OCI-LY3 (cell line): Measurements from ENCODE around the gene ASB13.

ENCODE experiments used
- H2AFZ ChIP-seq: fragments of 200-600, 300-600 bp; shearing (Covaris generic); 2 replicates; pipeline ENCODE4 v1.6.0; 2014; ENCODE audit warnings: antibody characterized with exemption, low read depth, low read length
- H3K27ac ChIP-seq: fragments of 200-600, 300-600 bp; sonication (generic); 2 replicates; pipeline ENCODE4 v1.5.1; 2014; ENCODE audit warnings: mild to moderate bottlenecking, low read length, moderate library complexity, mixed read lengths
- H3K27me3 ChIP-seq: fragments of 200-600, 300-600 bp; sonication (generic); 2 replicates; pipeline ENCODE4 v1.6.1; 2014; ENCODE audit warnings: low read depth, low read length, mixed read lengths
- H3K36me3 ChIP-seq: fragments of 200-600, 300-600 bp; sonication (generic); replicated peaks from 2 replicates; pipeline ENCODE3; 2014; ENCODE audit warnings: low read depth, low read length, mixed read lengths
- H3K4me1 ChIP-seq: fragments of 300-600, 200-600 bp; sonication (generic); 2 replicates; pipeline ENCODE4 v1.6.1; 2014; ENCODE audit warnings: low read length, mixed read lengths
- H3K4me2 ChIP-seq: fragments of 200-600, 300-600 bp; sonication (generic); 2 replicates; pipeline ENCODE4 v1.6.1; 2014; ENCODE audit warnings: low read length, mixed read lengths
- H3K4me3 ChIP-seq: fragments of 300-600, 200-600 bp; sonication (generic); 2 replicates; pipeline ENCODE4 v1.5.1; 2014; ENCODE audit warnings: antibody characterized with exemption, mild to moderate bottlenecking, low read length, moderate library complexity
- H3K79me2 ChIP-seq: fragments of 300-600, 200-600 bp; shearing (Covaris generic); 2 replicates; pipeline ENCODE4 v1.6.1; 2014; ENCODE audit warnings: mild to moderate bottlenecking, low read length, mixed read lengths
- H3K9ac ChIP-seq: fragments of 300-600, 200-600 bp; shearing (Covaris generic); 2 replicates; pipeline ENCODE4 v1.6.0; 2014; ENCODE audit warnings: mild to moderate bottlenecking, low read length, moderate library complexity
- H3K9me3 ChIP-seq: fragments of 200-600, 300-600 bp; shearing (Covaris generic); 2 replicates; pipeline ENCODE4 v1.6.1; 2014; ENCODE audit warnings: low read length, mixed read lengths; ENCODE audit not compliant: insufficient read depth
- H4K20me1 ChIP-seq: fragments of 200-600, 300-600 bp; sonication (generic); 2 replicates; pipeline ENCODE4 v1.6.1; 2016; ENCODE audit warnings: low read length, mixed read lengths; ENCODE audit not compliant: insufficient read depth
- CTCF ChIP-seq: fragments of 200-600, 300-600 bp; sonication (generic); IDR thresholded peaks from 2 replicates; pipeline ENCODE4 v1.5.1; 2014; ENCODE audit warnings: antibody characterized with exemption, low read length, low read depth
- EZH2phosphoT487 ChIP-seq: fragments of 200-600 bp; shearing (Covaris generic); IDR thresholded peaks from 2 replicates; pipeline ENCODE4 v1.6.1; 2018; ENCODE audit warnings: antibody characterized with exemption, mixed run types, low read depth

Gene ASB13

GRCh38 chr10:5604236-5604925 is 62.0 kb downstream of the ASB13 start:
- TF ChIP-seq EZH2phosphoT487 (no peak), CTCF (no peak)
- Histone ChIP-seq H3K36me3 (no peaks in the 10 kb centered on the region), H3K27ac (no peak overlapping the region), H2AFZ (no peak overlapping the region), H3K27me3 (peaks cover 7% of the 10 kb centered on the region; the same call in 1 of the 2 replicates), H3K4me2 (no peak overlapping the region), H3K4me3 (no peak overlapping the region), H3K9me3 (no peaks in the 10 kb centered on the region), H4K20me1 (no peaks in the 10 kb centered on the region), H3K4me1 (no peaks in the 10 kb centered on the region), H3K9ac (no peak overlapping the region), H3K79me2 (no peaks in the 10 kb centered on the region)

GRCh38 chr10:5603848-5604170 is 62.6 kb downstream of the ASB13 start:
- Histone ChIP-seq H3K4me2 (no peak overlapping the region), H3K4me1 (no peaks in the 10 kb centered on the region), H3K27ac (no peak overlapping the region), H3K9ac (no peak overlapping the region), H4K20me1 (no peaks in the 10 kb centered on the region), H3K79me2 (no peaks in the 10 kb centered on the region), H3K36me3 (no peaks in the 10 kb centered on the region), H3K4me3 (no peak overlapping the region), H3K9me3 (no peaks in the 10 kb centered on the region), H2AFZ (no peak overlapping the region), H3K27me3 (0 out of 2 replicates have a peak, but pooled peaks cover 3% of the 10 kb centered on the region)
- TF ChIP-seq CTCF, result no peak
- TF ChIP-seq EZH2phosphoT487, result no peak

DNA sequence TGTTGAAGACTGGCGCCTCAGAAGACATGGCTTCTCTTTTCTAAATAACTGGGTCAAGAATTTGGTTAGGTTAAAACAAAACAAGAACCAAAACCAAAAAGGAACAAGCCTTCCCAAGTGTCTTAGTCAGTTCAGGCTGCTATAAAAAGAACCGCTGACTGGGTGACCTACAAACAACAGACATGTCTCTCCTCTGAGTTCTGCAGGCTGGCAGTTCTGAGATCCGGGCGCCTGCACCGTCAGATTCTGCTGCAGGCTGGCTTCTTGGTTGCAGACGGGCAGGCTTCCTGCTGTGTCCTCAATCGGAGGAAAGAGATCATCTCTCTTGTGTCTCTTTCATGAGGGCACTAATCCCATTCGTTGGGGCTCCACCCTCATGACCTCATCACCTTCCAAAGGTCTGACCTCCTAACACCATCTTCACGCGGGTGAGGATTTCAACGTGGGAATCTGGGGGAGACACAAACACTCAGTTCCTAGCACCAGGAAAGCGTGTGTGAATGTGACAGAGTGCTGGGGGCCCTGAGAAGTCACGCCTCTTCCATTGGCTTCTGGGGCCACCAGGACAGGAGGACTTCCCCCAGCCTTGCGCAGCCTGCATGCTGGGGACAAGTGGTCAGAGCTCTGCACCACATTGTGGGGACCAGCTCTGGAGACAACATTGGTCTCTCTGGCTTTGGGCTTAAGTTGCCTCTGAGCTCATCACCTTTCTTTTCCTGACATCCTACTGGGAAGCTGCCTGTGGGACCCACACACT is 63.1 kb downstream of the ASB13 start:
- TF ChIP-seq CTCF (no peak), EZH2phosphoT487 (no peak)
- H3K9me3 ChIP-seq, result no peaks in the 10 kb centered on the region
- H3K27me3 ChIP-seq, result 0 out of 2 replicates have a peak, but pooled peaks cover 3% of the 10 kb centered on the region
- no peak overlapping the region for H3K27ac ChIP-seq
- H3K9ac ChIP-seq, result no peak overlapping the region
- no peaks in the 10 kb centered on the region for H3K36me3 ChIP-seq
- H3K4me3 ChIP-seq, result no peak overlapping the region
- no peak overlapping the region for H2AFZ ChIP-seq
- H3K79me2 ChIP-seq, result no peaks in the 10 kb centered on the region
- no peaks in the 10 kb centered on the region for H3K4me1 ChIP-seq
- H4K20me1 ChIP-seq, result no peaks in the 10 kb centered on the region
- H3K4me2 ChIP-seq, result no peak overlapping the region

GRCh38 chr10:5601826-5602495 is 64.4 kb downstream of the ASB13 start:
- Histone ChIP-seq H3K27ac (no peak overlapping the region), H3K9me3 (no peaks in the 10 kb centered on the region), H3K4me2 (no peak overlapping the region), H3K4me1 (no peaks in the 10 kb centered on the region), H3K4me3 (no peak overlapping the region), H3K79me2 (no peaks in the 10 kb centered on the region), H3K27me3 (no peaks in the 10 kb centered on the region; the same call in 1 of the 2 replicates), H2AFZ (no peak overlapping the region), H3K9ac (no peak overlapping the region), H3K36me3 (no peaks in the 10 kb centered on the region), H4K20me1 (no peaks in the 10 kb centered on the region)
- TF ChIP-seq CTCF (no peak), EZH2phosphoT487 (no peak)
